HepG2 (cell line): ENCODE data around the gene LGALS16. TPM values are rescaled to one million over a fixed set of nuclear protein-coding genes. Genes with fewer than 3 reads are reported as not detected.

Source experiments
- ARNTL ChIP-seq: sonication (generic); formaldehyde crosslinking; IDR thresholded peaks from 2 replicates; pipeline ENCODE4 v1.4.0; 2020; ENCODE audit warnings: mild to moderate bottlenecking, missing genetic modification reagents
- BCL6 ChIP-seq: IDR thresholded peaks from 2 replicates; pipeline ENCODE4 v1.6.1; 2016; ENCODE audit warnings: missing genetic modification reagents, missing compliant biosample characterization
- CEBPG ChIP-seq: IDR thresholded peaks from 2 replicates; pipeline ENCODE4 v1.6.1; 2016
- FOSL1 ChIP-seq: sonication (generic); formaldehyde crosslinking; IDR thresholded peaks from 2 replicates; pipeline ENCODE4 v1.9.0; 2021; ENCODE audit warnings: missing genetic modification reagents, borderline replicate concordance
- GATA4 ChIP-seq: sonication (generic); IDR thresholded peaks from 2 replicates; pipeline ENCODE4 v1.6.1; 2016; ENCODE audit warnings: antibody characterized with exemption, low read depth, borderline replicate concordance
- MTA1 ChIP-seq: sonication (generic); formaldehyde crosslinking; IDR thresholded peaks from 2 replicates; pipeline ENCODE4 v1.4.0; 2020; ENCODE audit warnings: missing genetic modification reagents, mild to moderate bottlenecking, borderline replicate concordance
- MYC ChIP-seq: sonication (generic); formaldehyde crosslinking; IDR thresholded peaks from 2 replicates; pipeline ENCODE4 v1.9.0; 2021; ENCODE audit warnings: missing genetic modification reagents, borderline replicate concordance
- SOX5 ChIP-seq: IDR thresholded peaks from 2 replicates; pipeline ENCODE4 v1.6.1; 2016; ENCODE audit warnings: borderline replicate concordance
- TBX3 ChIP-seq: fragments of 450-650 bp; IDR thresholded peaks from 2 replicates; pipeline ENCODE4 v1.6.1; 2017; ENCODE audit warnings: antibody characterized with exemption, mild to moderate bottlenecking, inconsistent platforms, borderline replicate concordance
- ZBTB7A ChIP-seq: sonication (generic); formaldehyde crosslinking; IDR thresholded peaks from 2 replicates; pipeline ENCODE4 v1.8.0; 2022; ENCODE audit warnings: mild to moderate bottlenecking, missing genetic modification reagents
- ZFP41 ChIP-seq: sonication (generic); formaldehyde crosslinking; IDR thresholded peaks from 2 replicates; pipeline ENCODE4 v1.4.0; 2020; ENCODE audit warnings: mild to moderate bottlenecking, missing genetic modification reagents, borderline replicate concordance
- ZNF251 ChIP-seq: sonication (generic); formaldehyde crosslinking; IDR thresholded peaks from 2 replicates; pipeline ENCODE4 v1.9.0; 2021; ENCODE audit warnings: mild to moderate bottlenecking, missing genetic modification reagents
- ZNF274 ChIP-seq: sonication (generic); formaldehyde crosslinking; IDR thresholded peaks from 2 replicates; pipeline ENCODE4 v1.5.1; 2020; ENCODE audit warnings: mild to moderate bottlenecking, missing genetic modification reagents
- ZNF460 ChIP-seq: sonication (generic); formaldehyde crosslinking; IDR thresholded peaks from 2 replicates; pipeline ENCODE4 v1.5.1; 2020; ENCODE audit warnings: missing genetic modification reagents, mild to moderate bottlenecking, borderline replicate concordance
- ZNF563 ChIP-seq: sonication (generic); formaldehyde crosslinking; IDR thresholded peaks from 2 replicates; pipeline ENCODE4 v1.8.0; 2022; ENCODE audit warnings: mild to moderate bottlenecking, moderate library complexity, missing genetic modification reagents
- ZNF792 ChIP-seq: IDR thresholded peaks from 2 replicates; pipeline ENCODE4 v1.6.1; 2016
- ZNF816 ChIP-seq: sonication (generic); formaldehyde crosslinking; IDR thresholded peaks from 2 replicates; pipeline ENCODE4 v1.8.0; 2022; ENCODE audit warnings: missing genetic modification reagents, mild to moderate bottlenecking, borderline replicate concordance
- polyA plus RNA-seq, 8 experiments: library from polyadenylated mRNA; depleted of rRNA in 3 of 8; stranded (reverse) in 7 of 8; unstranded in 1 of 8; fragments of >200 nt; fragmentation: Illumina TruSeq in 4 of 8; extraction: Trizol in 4 of 8; gene quantifications; 2 replicates each; pipeline versions ENCODE4 v1.2.1 to v1.2.3, GENCODE V29; 2011 to 2016; ENCODE audit warnings: low read depth in 4 of 8, missing spikeins in 1 of 8, mixed read lengths in 1 of 8; ENCODE audit not compliant: insufficient read depth in 1 of 8
- total RNA-seq, 5 experiments: library from RNA; depleted of rRNA; stranded (reverse); fragments of >200 nt; fragmentation: Illumina TruSeq; extraction: Trizol; gene quantifications; 2 replicates each; pipeline ENCODE4 v1.2.3, GENCODE V29; 2016; ENCODE audit warnings: low read depth in 1 of 5
- TF ChIP-seq, protein P1 (sequence below): sonication (generic); formaldehyde crosslinking; conservative IDR thresholded peaks from 2 replicates; pipeline ENCODE4 v1.8.0; 2022; ENCODE audit warnings: missing genetic modification reagents
- TF ChIP-seq, protein P2 (sequence below): sonication (generic); formaldehyde crosslinking; IDR thresholded peaks from 2 replicates; pipeline ENCODE4 v1.9.0; 2022; ENCODE audit warnings: missing genetic modification reagents, mild to moderate bottlenecking, borderline replicate concordance
- TF ChIP-seq, protein P3 (sequence below): sonication (generic); formaldehyde crosslinking; IDR thresholded peaks from 2 replicates; pipeline ENCODE4 v1.4.0; 2020; ENCODE audit warnings: missing genetic modification reagents
- TF ChIP-seq, protein P4 (sequence below): sonication (generic); formaldehyde crosslinking; IDR thresholded peaks from 2 replicates; pipeline ENCODE4 v1.4.0; 2020; ENCODE audit warnings: missing genetic modification reagents, borderline replicate concordance

The LGALS16 gene
- total and polyA plus RNA-seq, 2 of the 13 experiments (the other 11 are each of a cell fraction or from before 2014, with no cell fraction given): not detected

DNA sequence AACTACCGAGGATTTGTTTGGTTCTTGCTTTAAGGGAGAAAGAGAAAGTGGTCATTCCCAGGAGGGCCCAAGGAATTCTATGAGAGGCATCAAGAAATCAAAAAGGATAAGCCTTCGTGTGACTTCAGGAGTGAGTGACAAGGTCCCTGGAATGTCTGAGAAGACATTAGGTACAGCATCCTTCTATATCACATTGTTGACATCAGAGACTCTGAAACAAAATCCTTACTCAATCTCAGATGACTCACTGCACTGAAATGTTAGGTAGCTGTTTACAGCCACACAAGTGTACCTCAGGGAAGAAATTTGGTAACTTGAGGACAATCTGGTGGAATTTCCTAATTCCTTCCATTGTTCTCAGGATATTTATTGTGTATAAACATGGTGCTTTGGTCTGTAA is 40.7 kb downstream of the LGALS16 start (continued):
- TF ChIP-seq GATA4 (no peak), MTA1 (CRISPR knock-in tag) (no peak), TBX3 (no peak), FOSL1 (CRISPR knock-in tag) (peak; percentile 80), ZNF816 (CRISPR knock-in tag) (no peak), MYC (CRISPR knock-in tag) (no peak), ARNTL (no peak), ZNF563 (CRISPR knock-in tag) (no peak), ZNF460 (CRISPR knock-in tag) (no peak), ZBTB7A (CRISPR knock-in tag) (no peak), SOX5 (CRISPR knock-in tag) (peak; percentile 69; the same call in 1 of the 2 replicates), BCL6 (CRISPR knock-in tag) (0 out of 2 replicates have a peak, but pooled peaks have one; percentile 31), ZNF792 (CRISPR knock-in tag) (no peak), CEBPG (0 out of 2 replicates have a peak, but pooled peaks have one; percentile 8), ZNF251 (no peak), ZFP41 (no peak), ZNF274 (no peak)
- TF ChIP-seq, protein P1, sequence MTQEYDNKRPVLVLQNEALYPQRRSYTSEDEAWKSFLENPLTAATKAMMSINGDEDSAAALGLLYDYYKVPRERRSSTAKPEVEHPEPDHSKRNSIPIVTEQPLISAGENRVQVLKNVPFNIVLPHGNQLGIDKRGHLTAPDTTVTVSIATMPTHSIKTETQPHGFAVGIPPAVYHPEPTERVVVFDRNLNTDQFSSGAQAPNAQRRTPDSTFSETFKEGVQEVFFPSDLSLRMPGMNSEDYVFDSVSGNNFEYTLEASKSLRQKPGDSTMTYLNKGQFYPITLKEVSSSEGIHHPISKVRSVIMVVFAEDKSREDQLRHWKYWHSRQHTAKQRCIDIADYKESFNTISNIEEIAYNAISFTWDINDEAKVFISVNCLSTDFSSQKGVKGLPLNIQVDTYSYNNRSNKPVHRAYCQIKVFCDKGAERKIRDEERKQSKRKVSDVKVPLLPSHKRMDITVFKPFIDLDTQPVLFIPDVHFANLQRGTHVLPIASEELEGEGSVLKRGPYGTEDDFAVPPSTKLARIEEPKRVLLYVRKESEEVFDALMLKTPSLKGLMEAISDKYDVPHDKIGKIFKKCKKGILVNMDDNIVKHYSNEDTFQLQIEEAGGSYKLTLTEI (CRISPR knock-in tag): no peak
- TF ChIP-seq, protein P2, sequence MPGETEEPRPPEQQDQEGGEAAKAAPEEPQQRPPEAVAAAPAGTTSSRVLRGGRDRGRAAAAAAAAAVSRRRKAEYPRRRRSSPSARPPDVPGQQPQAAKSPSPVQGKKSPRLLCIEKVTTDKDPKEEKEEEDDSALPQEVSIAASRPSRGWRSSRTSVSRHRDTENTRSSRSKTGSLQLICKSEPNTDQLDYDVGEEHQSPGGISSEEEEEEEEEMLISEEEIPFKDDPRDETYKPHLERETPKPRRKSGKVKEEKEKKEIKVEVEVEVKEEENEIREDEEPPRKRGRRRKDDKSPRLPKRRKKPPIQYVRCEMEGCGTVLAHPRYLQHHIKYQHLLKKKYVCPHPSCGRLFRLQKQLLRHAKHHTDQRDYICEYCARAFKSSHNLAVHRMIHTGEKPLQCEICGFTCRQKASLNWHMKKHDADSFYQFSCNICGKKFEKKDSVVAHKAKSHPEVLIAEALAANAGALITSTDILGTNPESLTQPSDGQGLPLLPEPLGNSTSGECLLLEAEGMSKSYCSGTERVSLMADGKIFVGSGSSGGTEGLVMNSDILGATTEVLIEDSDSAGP (CRISPR knock-in tag): no peak
- TF ChIP-seq, protein P3, sequence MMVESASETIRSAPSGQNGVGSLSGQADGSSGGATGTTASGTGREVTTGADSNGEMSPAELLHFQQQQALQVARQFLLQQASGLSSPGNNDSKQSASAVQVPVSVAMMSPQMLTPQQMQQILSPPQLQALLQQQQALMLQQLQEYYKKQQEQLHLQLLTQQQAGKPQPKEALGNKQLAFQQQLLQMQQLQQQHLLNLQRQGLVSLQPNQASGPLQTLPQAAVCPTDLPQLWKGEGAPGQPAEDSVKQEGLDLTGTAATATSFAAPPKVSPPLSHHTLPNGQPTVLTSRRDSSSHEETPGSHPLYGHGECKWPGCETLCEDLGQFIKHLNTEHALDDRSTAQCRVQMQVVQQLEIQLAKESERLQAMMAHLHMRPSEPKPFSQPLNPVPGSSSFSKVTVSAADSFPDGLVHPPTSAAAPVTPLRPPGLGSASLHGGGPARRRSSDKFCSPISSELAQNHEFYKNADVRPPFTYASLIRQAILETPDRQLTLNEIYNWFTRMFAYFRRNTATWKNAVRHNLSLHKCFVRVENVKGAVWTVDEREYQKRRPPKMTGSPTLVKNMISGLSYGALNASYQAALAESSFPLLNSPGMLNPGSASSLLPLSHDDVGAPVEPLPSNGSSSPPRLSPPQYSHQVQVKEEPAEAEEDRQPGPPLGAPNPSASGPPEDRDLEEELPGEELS (CRISPR knock-in tag): peak; percentile 46; the same call in 1 of the 2 replicates
- TF ChIP-seq, protein P4, sequence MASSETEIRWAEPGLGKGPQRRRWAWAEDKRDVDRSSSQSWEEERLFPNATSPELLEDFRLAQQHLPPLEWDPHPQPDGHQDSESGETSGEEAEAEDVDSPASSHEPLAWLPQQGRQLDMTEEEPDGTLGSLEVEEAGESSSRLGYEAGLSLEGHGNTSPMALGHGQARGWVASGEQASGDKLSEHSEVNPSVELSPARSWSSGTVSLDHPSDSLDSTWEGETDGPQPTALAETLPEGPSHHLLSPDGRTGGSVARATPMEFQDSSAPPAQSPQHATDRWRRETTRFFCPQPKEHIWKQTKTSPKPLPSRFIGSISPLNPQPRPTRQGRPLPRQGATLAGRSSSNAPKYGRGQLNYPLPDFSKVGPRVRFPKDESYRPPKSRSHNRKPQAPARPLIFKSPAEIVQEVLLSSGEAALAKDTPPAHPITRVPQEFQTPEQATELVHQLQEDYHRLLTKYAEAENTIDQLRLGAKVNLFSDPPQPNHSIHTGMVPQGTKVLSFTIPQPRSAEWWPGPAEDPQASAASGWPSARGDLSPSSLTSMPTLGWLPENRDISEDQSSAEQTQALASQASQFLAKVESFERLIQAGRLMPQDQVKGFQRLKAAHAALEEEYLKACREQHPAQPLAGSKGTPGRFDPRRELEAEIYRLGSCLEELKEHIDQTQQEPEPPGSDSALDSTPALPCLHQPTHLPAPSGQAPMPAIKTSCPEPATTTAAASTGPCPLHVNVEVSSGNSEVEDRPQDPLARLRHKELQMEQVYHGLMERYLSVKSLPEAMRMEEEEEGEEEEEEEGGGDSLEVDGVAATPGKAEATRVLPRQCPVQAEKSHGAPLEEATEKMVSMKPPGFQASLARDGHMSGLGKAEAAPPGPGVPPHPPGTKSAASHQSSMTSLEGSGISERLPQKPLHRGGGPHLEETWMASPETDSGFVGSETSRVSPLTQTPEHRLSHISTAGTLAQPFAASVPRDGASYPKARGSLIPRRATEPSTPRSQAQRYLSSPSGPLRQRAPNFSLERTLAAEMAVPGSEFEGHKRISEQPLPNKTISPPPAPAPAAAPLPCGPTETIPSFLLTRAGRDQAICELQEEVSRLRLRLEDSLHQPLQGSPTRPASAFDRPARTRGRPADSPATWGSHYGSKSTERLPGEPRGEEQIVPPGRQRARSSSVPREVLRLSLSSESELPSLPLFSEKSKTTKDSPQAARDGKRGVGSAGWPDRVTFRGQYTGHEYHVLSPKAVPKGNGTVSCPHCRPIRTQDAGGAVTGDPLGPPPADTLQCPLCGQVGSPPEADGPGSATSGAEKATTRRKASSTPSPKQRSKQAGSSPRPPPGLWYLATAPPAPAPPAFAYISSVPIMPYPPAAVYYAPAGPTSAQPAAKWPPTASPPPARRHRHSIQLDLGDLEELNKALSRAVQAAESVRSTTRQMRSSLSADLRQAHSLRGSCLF (CRISPR knock-in tag): no peak
